ENCODE data around the gene E2F1.

Gene E2F1

DNA sequence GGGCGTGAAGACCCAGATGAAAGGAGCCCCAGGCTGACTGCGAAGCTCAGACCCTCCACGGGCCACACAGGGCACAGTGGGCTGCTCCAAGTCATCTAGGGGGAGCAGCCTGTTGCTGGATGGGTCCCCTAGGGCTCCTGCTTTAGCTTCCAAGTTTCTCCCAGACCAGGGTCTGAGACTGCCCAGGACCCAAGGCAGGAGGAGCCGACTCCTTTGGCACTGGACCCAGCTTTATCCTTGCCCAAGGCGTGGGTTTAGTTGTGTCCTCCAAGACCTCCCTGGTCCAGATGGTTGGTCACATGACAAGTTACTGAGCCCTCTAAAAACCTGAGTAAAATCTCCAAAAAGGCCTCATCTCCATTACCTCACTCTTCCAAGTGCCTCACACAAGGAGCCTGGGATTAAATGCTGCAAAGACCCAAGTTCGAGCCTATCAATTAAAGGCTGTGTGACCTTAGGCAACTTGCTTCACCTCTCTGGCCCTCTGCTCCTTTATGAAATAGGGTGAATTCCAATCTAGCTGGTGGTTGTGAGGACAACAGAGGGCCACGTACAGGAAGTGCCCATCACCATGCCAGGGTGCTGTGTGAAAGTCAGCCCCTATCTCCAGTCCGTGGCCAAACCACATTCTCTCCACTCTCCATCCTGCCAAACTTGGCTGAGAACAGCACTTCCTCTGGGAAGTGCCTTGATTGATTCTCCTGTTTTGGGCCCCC, 14.5 kb downstream of the E2F1 start:
- DNase-seq (ENCODE audit: low spot score): no peak

DNA sequence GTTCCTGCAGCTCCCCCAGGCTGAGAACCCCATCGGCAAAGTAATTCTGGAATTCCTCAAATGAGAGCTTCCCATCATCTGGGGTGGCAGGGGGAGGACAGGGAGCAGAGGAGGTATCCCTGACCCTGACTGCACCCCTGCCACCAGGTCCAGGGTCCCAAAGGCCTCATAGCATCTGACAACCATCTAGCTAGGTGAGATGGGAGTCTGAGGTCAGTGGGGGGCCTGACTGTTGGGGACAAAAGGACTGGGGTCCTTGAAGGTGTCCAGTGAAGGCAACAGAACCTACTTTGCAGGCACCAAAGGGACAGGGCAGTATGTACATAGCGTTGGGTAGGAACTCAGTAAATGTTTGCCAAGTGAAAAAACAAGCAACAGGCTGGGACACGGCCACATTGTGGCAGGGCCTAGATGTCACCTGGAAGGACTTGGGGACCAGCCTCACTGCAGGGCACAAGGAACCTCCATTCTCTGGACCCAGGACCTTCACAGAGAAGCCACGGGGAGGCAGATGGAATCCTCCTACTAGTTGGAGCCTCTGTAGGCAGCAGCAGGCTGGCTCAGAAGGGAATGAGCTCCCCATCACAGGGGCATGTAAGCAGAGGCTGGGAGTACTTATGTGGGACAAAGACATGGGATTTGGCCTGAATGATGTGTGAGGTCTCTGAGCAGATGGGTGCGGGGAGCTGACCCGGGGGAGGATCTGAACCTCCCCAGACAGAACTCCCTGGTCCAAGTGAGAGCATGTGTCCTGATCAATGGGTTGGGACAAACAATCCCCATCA, 15.3 kb downstream of the E2F1 start:
- no peak for DNase-seq (ENCODE audit: low spot score)

DNA sequence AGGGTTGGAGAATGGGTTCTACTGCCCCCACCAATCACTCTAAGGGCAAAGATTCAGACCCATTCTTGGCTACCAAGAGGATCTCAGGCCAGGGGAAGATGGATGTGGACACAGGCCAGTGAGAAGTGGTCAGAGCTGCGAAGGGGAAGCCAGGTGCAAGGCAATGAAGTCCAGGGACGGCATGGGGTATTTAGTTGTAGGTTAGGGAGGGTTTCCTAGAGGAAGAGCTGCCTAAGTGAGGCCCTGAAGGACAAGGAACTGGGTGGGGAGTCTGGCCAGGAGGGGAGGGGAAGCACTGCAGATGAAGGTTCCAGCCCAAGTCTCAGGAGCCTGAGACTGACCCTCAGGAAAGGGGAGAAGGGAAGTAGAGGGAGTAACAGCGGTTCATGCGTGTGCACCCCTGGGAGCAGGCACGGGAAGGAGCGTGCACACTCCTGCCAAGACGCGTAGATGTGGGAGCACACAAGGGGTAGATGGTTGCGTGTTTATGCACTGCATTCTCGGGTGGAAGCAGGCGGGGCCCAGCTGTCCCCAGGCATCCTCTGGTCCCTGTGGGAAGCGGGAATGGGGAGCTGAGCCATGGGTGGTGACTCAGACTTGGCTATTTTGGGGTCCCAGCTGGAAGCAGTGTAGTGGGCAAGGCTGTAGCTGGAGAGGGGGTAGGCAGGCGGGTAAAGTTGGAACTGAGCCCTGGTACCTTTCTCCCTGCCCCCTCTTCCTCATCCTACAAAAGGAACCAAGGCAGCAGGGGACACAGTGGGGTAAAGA, 16.1 kb downstream of the E2F1 start:
- DNase-seq (ENCODE audit: low spot score): no peak

DNA sequence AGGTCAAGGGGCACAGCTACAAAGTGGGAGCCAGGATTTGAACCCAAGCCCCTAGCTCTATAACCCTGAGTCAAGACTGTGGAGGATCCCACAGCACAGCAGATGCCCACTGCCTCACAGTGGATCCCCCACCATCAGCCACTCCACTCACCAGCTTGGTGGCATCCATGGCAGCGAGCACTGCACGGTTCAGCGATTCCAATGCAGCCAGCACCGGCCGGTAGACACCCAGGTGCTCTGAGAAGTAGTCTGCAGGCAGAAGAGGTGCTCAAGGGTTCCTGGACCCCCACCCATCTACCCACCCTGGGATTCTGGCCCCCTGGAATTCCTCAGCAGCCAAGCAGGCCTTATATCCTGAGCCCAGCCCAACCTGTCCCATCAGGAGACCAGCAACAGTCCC, 17.0 kb downstream of the E2F1 start:
- no peak for DNase-seq (ENCODE audit: low spot score)

DNA sequence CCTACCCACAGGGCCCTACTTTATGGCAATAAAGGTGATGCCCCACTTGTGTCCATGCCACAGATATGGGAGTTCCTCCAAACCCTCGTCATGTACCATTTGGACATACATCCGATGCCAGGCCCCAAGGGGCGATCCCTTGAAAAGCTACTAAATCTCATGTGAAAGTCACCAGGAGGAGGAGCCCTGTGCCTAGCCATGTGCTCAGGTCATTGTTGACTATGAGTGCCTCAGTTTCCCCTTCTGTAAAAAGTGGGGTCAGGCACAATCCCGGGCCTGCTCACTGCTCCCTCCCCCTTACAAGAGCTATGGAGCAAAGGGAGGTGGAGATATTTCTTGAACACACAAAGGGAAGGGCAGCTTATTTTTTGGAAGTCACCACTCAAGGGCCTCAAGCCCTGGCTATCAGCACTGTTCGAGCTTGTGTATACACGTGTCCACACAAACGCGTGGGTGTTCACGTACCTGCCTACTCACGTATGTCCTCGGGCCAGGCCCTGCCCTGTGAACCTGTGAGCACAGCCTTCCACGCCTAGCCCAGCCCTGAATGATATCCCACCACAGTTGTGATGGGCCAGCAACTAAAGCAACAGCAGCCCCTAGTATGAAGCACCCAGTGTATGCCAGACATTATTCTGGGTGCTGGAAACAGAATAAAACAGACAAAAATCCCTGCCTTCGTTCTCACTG, 17.6 kb downstream of the E2F1 start:
- DNase-seq (ENCODE audit: low spot score): no peak

DNA sequence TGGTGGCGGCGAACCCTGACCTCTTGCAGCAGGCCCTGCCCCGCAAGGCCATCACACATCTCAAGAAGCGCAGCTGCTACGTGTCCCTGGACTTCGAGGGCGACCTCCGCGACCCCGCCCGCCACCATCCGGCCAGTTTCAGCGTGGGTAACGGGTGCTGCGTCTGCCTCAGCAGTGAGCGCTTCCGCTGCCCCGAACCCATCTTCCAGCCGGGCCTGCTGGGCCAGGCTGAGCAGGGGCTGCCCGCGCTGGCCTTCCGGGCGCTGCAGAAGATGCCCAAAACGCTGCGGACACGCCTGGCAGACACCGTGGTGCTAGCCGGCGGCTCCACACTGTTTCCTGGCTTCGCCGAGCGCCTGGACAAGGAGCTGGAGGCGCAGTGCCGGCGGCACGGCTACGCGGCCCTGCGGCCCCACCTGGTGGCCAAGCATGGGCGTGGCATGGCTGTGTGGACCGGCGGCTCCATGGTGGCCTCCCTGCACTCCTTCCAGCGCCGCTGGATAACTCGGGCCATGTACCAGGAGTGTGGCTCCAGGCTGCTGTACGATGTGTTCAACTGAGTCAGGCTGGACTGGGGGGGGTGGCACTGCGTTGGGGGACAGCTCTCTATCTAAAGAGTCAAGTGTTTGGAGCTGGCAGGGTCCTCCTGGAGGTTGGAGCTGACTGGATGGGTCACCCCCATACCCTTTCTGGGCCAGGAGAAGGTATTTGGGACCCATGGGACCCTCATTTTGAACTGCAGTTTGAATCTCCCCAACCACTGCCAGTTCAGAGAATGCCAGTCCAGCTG, 18.3 kb downstream of the E2F1 start:
- DNase-seq (ENCODE audit: low spot score): peak; percentile 76

DNA sequence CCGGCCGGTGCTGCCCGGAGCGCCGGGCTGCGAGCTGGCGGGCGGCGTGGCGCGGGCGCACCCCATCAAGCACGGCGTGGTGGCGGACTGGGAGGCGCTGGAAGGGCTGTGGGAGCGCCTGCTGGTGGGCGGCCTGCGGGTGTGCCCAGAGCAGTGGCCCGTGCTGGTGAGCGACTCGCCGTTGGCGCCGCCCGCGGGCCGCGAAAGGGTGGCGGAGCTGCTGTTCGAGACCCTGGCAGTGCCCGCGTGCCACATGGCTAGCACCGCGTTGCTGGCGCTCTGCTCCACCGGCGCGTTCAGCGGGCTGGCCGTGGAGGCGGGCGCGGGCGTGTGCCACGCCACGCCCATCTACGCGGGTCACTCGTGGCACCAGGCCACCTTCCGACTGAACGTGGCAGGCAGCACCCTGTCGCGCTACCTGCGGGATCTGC, 18.9 kb downstream of the E2F1 start:
- no peak for DNase-seq (ENCODE audit: low spot score)

DNA sequence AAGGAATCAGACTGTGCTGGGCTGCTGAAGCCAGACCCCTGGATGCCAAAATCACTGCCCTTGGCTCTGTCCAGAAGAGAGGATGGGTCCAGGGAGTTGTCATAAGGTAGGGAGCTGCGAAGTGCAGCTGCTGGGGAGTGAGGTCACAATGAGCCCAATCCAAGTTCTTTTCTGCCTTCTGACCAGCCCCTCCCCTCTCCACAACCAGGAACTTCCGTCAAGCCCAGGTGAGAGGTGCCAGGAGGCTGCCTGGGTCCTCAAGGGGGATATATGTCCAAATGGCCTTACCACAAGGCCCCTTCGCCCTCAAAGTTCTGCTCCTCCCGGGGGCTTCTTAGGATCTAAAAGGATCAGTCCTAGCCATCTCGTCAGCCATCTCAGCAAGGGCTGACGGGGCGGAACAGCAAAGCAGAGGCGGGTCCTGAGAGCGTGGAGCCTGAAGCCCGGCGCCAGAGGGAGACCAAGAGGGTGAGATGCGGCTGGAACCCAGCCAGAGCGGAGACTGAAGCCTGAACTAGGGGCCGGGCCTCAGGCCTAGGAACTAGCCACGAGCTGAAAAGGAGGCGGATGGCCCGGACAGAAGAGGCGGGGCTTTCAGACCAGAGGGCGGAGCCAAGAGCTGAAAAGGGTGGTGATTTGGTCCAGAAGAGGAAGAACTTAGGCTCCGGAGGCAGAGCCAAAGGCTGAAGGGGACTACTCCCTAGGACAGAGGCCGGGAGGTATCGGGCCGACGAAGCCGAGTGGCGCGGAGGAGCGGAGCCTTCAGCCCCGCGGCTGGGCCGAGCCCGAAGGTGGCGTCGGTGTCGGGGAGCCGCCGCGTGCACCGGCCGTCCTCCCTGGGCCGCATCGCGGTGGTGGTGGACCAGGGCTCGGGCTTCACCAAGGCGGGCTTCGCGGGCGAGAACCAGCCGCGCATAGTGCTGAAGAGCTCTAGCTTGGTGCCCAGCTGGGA, 19.6 kb downstream of the E2F1 start, which contains the start of gene ACTL10:
Gene ACTL10 (plus strand): TSS at position 651 of the 952 bp plus-strand sequence. CDS start 555 bp downstream, outside the sequence.
- peak; percentile 96 for DNase-seq (ENCODE audit: low spot score)

DNA sequence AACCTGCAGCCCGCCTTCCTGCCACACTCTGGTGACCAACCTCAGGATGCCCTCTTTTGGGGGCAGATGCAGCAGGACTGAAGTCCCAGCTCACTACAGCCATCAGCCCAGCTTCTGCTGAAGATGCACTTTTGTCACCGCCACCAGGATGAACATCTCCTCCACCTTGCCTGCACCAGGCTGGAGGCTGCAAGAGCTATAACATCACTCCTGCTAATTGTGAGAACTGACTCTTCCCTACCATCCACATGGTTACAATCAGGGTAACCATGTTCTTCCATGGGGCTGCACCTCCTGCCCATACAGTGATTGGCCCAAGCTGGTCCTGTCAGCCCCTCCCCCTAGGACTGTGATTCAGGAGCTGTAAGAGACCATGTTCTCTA, 21.4 kb downstream of the E2F1 start:
- DNase-seq (ENCODE audit: low spot score): no peak

DNA sequence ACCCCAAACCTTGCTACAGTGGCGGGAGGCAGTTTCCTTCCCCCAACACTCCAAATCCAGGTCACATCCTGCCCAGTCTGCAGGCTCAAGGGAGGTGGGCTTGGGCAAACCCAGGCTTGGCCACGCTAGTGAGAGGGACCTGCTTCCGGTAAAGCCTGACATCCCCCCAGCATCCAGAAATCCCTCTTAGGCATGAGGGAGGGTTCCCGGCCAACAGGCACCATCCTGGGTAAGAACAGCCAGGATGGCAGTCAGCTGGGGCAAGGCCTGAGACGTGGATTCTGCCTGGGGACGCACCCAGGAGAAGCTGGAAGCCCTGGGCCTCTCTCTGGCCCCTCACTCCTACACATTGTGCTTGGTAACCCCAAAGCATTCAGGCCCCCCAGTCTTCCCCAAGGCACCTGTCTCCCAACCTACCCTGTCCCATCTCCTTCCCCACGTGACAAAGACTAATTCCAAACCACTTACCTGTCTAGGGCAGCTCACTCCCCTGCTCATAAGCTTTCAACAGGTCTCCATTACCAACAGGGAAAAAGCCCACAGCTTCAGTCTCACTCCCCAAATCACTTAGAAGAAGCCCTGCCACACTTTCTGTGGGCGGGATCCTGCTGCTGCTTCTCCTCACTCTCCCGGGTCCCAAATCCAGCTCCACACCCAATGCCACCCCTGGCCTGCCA, 22.0 kb downstream of the E2F1 start:
- DNase-seq (ENCODE audit: low spot score): no peak

DNA sequence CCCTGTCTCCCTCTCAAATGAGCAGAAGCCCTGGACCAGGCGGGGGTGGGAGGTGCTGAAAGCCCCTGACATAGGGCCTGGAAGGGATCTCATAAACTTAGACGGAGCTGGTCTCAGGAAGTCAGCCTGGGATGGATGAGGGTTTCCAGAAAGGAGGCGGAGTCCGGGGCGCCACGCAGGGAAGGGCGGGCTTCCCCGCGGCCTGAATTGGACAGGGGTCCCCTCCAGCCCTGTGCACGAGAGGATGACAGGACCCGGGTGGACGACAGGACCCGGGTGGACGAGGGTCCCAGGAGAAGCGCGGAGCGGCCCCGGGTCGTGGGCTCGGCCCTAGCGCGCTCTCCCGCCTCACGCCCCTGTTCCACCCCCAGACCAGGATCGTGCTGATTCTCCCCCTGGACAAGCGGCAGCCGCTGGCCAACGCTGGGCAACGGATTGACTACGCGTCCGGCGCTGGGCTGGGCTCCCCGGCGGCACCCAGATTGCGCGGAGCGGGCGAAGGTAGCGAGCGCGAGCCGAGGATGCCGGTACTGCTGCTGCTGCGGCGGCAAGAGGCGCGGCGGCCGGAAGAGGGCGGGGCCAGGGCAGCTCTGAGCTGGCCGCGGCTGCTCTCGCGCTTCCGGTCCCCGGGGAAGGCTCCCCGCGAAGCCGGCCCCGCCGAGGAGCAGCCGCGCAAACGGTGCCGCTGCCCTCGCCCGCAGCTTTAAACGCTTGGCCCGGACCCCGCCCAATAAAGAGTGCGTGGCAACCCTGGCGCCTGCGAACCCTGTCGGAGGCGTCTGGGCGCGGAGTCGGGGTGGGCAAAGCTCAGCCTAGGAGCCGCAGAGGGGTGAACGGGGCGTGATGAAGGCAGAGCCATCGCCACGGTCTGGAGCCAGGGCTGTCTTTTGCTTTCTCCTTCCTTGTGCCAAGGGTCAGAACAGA, 22.8 kb downstream of the E2F1 start:
- DNase-seq (ENCODE audit: low spot score): peak; percentile 79

DNA sequence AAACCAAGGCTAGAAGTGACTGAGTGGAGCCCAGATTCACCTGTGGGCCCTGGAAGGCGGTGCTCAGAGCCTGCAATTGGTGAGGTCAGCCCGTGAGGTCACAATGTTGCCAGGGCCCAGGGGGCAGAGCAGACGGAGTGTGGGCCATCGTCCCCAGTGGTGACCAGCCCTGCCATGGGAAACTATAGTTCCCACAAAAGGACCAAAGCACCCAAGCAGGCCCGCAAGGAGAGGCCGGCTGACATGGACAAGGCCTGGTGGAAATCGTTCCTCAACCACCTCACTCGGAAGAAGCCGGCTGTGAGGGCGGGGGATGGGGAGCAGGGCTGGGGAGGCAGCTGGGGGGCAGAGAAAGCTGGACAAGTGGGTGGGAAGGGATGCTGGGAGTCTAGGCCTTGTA, 24.0 kb downstream of the E2F1 start, which contains the start of gene C20orf144:
Gene C20orf144 (plus strand): TSS at position 156 of the 400 bp plus-strand sequence. CDS start 19 bp downstream, at position 175.
- DNase-seq (ENCODE audit: low spot score): no peak

DNA sequence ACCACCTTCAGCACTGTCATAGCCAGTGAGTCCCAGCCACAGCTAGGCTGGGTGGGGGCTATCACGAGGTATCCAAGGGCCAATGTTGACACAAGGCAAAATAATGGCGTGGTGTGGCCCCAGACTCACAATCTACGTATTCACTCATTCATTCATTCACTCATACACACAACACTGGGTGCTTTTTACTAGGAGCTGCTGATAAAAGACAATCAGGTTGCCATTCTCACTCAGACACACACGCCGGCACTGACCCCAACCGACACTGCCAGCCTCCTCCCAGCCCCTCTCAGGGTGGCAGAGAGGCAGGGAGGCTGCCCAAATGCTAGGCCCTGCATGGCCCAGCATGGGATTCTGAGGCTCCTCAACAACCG, 25.5 kb downstream of the E2F1 start:
- no peak for DNase-seq (ENCODE audit: low spot score)

DNA sequence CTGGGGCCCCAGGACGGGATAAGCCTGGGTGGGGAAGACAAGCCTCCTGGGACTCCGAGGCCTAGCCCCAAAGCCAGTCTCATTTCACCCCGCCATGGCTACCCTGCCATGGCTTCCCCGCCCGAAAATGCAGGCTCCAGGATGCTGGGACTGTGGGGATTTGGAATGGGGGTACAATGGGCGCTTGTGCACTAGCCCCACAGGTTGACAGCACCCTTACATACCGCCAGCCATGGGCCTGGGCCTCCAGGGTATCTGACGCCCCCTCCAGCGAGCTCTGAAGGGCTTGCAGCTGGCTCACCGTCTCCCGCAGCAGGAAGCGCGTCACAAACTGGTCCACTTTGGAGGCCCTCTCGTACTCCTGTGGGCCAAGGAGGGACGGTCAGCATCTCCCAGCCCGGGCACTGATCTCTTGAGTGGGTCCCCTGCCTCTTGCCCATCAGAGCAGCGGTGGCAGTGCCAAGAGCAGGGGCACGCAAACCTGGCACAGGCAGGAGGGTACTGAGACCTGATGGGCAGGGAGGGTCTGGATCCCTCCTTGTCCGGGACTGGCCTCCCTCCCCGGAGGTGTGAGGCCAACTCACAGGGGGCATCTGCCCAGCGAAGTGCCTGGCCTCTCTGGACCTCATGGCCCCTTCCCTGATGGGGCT, 26.0 kb downstream of the E2F1 start:
- DNase-seq (ENCODE audit: low spot score): no peak

DNA sequence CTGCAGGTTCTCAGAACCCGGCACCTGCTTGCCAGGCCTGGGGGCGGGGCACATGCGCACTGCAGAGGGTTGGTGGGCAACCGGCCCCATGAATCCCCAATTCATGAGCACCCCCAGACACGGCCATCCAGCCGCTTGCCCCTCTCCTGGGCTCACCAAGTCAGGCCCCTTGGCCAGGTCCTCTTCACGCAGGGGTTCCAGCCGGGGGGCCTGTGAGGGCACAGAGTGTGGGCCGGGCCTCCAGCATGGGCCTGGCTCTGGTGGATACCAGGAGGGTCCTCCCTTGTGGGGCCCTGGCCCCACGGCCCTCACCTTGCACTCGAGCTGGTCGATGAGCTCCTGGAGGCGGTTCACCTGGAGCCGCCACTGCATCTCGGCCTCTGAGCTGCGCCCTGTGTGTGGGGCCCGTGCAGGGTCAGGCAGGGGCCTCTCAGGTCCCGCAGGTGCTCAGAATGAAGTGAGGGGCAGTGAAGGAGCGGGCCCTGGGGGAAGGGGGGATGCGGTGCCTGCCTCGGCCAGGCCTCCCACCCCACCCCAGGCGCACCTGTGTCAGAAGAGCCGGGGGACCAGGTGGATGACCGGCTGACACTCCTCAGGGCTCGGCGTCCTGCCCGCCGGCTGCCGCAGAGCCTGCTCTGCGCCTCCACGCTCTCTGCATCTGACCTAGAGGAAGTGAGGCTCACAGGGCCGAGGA, 26.7 kb downstream of the E2F1 start:
- DNase-seq (ENCODE audit: low spot score): no peak

DNA sequence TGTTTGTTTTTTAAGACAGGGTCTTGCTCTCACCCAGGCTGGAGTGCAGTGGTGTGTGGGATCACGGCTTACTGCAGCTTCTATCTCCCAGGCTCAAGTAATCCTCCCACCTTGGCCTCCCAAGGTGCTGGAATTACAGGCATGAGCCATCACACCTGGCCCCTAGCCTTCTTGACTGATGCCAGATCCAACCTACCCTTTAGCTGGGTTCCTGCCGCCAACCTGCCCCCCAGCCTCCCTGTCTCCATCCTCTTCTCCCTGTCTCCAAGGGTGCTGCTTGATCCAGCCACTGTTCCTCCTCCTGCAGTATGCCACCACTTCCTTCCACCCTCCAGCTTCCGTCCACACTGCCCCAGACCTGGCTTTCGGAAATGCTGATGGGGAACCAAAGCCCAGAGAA, 27.3 kb downstream of the E2F1 start:
- DNase-seq (ENCODE audit: low spot score): no peak

DNA sequence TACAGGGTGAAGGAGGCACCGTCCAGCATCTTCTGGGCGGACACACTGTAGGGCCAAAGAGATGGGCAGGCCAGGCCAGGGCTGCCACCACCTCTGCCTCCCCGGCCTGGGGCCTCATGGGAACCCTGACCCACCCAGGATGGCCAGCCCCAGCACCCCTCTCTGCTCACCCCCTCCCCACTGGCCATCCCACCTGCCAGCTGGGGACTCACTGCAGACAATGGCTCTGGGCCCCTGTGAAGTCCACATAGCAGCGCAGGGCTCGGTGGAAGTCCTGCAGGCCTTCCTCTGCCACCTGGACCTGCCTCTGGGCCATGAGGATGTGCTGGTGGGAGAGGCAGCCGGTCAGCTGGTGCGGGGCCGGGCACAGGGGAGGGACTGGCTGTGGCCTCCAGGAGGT, 27.7 kb downstream of the E2F1 start:
- no peak for DNase-seq (ENCODE audit: low spot score)

Measured in putamen (tissue), 1 donor.